SK-N-SH (cell line): ENCODE results near the gene SLC17A2. TPM values are rescaled to one million over a fixed set of nuclear protein-coding genes. Genes with fewer than 3 reads are reported as not detected.

ENCODE experiments used
- CTCF ChIA-PET: fragments of 300-600, 350-600 bp; formaldehyde crosslinking; extraction: SDS; loops from one replicate; lab custom pipeline; 2021; lab: Yijun Ruan, JAX
- POLR2A ChIA-PET: fragments of 350-600 bp; sonication (Branson Sonifier 250); formaldehyde crosslinking; extraction: SDS; loops from one replicate; lab custom pipeline; 2020; ENCODE audit warnings: antibody characterized with exemption, inconsistent platforms; lab: Yijun Ruan, JAX
- DNase-seq: peaks from one replicate; pipeline ENCODE4 v3.0.0; 2012
- H2AFZ ChIP-seq: fragments of 200-600 bp; sonication (generic); 2 replicates; pipeline ENCODE4 v1.8.1; 2016; ENCODE audit warnings: antibody characterized with exemption, mild to moderate bottlenecking, low read depth
- H3F3A ChIP-seq: fragments of 200-600 bp; sonication (generic); replicated peaks from 2 replicates; pipeline ENCODE3; 2016; ENCODE audit warnings: antibody characterized with exemption, mild to moderate bottlenecking; ENCODE audit not compliant: insufficient read depth
- H3K27ac ChIP-seq, 2 experiments: fragments of 200-500 bp in 1 of 2; fragments of 200-600 bp in 1 of 2; sonication (Bioruptor generic) in 1 of 2; sonication (generic), shearing (Covaris generic) in 1 of 2; 2 replicates each; pipeline versions ENCODE4 v1.5.1 to v1.6.1; 2014 to 2016; ENCODE audit warnings: low read depth in 2 of 2, inconsistent platforms in 1 of 2, low read length in 1 of 2, mild to moderate bottlenecking in 1 of 2, mixed read lengths in 1 of 2
- H3K27me3 ChIP-seq: fragments of 200-600 bp; sonication (generic), shearing (Covaris generic); 2 replicates; pipeline ENCODE4 v1.6.1; 2016; ENCODE audit warnings: mixed run types; ENCODE audit not compliant: insufficient read depth
- H3K36me3 ChIP-seq, 2 experiments: fragments of 200-500 bp in 1 of 2; fragments of 200-600 bp in 1 of 2; sonication (Bioruptor generic) in 1 of 2; sonication (generic) in 1 of 2; replicated peaks in 1 of 2; 2 replicates each; pipeline versions ENCODE3 to v1.5.1; 2014 to 2016; ENCODE audit warnings: low read length in 1 of 2, mild to moderate bottlenecking in 1 of 2; ENCODE audit not compliant: insufficient read depth in 2 of 2, control insufficient read depth in 1 of 2
- H3K4me1 ChIP-seq, 2 experiments: fragments of 200-500 bp in 1 of 2; fragments of 200-600 bp in 1 of 2; sonication (Bioruptor generic) in 1 of 2; sonication (generic), shearing (Covaris generic) in 1 of 2; 2 replicates each; pipeline versions ENCODE4 v1.5.1 to v1.6.1; 2014 to 2016; ENCODE audit warnings: low read depth in 1 of 2, low read length in 1 of 2, mixed run types in 1 of 2; ENCODE audit not compliant: insufficient read depth in 2 of 2, control insufficient read depth in 1 of 2
- H3K4me2 ChIP-seq: fragments of 200-600 bp; sonication (generic), shearing (Covaris generic); 2 replicates; pipeline ENCODE4 v1.6.1; 2017; ENCODE audit warnings: mixed run types
- H3K4me3 ChIP-seq, 2 experiments: fragments of 200-500 bp in 1 of 2; fragments of 200-600 bp in 1 of 2; sonication (Bioruptor generic) in 1 of 2; sonication (generic), shearing (Covaris generic) in 1 of 2; 2 replicates each; pipeline versions ENCODE4 v1.5.1 to v1.8.1; 2014 to 2016; ENCODE audit warnings: low read depth in 2 of 2, inconsistent platforms in 1 of 2, low read length in 1 of 2, mild to moderate bottlenecking in 1 of 2, mixed read lengths in 1 of 2, moderate library complexity in 1 of 2
- H3K79me2 ChIP-seq: fragments of 200-600 bp; sonication (generic); 2 replicates; pipeline ENCODE4 v1.8.1; 2017; ENCODE audit warnings: mild to moderate bottlenecking; ENCODE audit not compliant: insufficient read depth
- H3K9ac ChIP-seq: fragments of 200-600 bp; sonication (generic); 2 replicates; pipeline ENCODE4 v1.6.1; 2017; ENCODE audit warnings: mixed run types
- H3K9me2 ChIP-seq: fragments of 200-600 bp; sonication (generic); 2 replicates; pipeline ENCODE4 v1.6.1; 2017; ENCODE audit warnings: mixed run types
- H3K9me3 ChIP-seq: fragments of 200-600 bp; sonication (generic); 2 replicates; pipeline ENCODE4 v1.6.1; 2017; ENCODE audit warnings: mixed run types, mild to moderate bottlenecking, moderate library complexity
- H4K20me1 ChIP-seq: fragments of 200-600 bp; sonication (generic); 2 replicates; pipeline ENCODE4 v1.6.1; 2017; ENCODE audit warnings: mild to moderate bottlenecking, mixed run types; ENCODE audit not compliant: insufficient read depth
- CHD2 ChIP-seq: fragments of 150-350 bp; IDR thresholded peaks from 2 replicates; pipeline ENCODE4 v1.6.1; 2018; ENCODE audit warnings: low read length; ENCODE audit not compliant: partially characterized antibody
- CTCF ChIP-seq: fragments of 200-600 bp; sonication (generic); IDR thresholded peaks from 2 replicates; pipeline ENCODE4 v1.6.1; 2017; ENCODE audit warnings: antibody characterized with exemption, mild to moderate bottlenecking, moderate library complexity
- ELF1 ChIP-seq: IDR thresholded peaks from 2 replicates; pipeline ENCODE4 v1.4.0; 2012
- EZH2phosphoT487 ChIP-seq: fragments of 200-600 bp; sonication (generic); IDR thresholded peaks from 2 replicates; pipeline ENCODE4 v1.6.1; 2017; ENCODE audit warnings: low read depth, mixed run types, mild to moderate bottlenecking, antibody characterized with exemption, moderate library complexity, borderline replicate concordance
- FOXJ3 ChIP-seq: sonication (generic); formaldehyde crosslinking; IDR thresholded peaks from 2 replicates; pipeline ENCODE4 v1.5.1; 2020; ENCODE audit warnings: mild to moderate bottlenecking, missing genetic modification reagents
- GABPA ChIP-seq: IDR thresholded peaks from 2 replicates; pipeline ENCODE4 v1.4.0; 2012; ENCODE audit warnings: low read depth, mild to moderate bottlenecking
- GATA2 ChIP-seq: sonication (generic); formaldehyde crosslinking; IDR thresholded peaks from 2 replicates; pipeline ENCODE4 v1.5.0; 2020; ENCODE audit warnings: mild to moderate bottlenecking, missing genetic modification reagents
- IRF3 ChIP-seq: fragments of 150-350 bp; IDR thresholded peaks from 2 replicates; pipeline ENCODE4 v1.6.1; 2016; ENCODE audit warnings: mild to moderate bottlenecking, low read depth, low read length
- JUND ChIP-seq: IDR thresholded peaks from 2 replicates; pipeline ENCODE4 v1.4.0; 2012
- MAX ChIP-seq: IDR thresholded peaks from 2 replicates; pipeline ENCODE4 v1.4.0; 2012; ENCODE audit warnings: low read depth
- NFIC ChIP-seq: IDR thresholded peaks from 2 replicates; pipeline ENCODE4 v1.4.0; 2012; ENCODE audit warnings: borderline replicate concordance
- NRF1 ChIP-seq: IDR thresholded peaks from 2 replicates; pipeline ENCODE4 v1.6.1; 2012; ENCODE audit warnings: low read depth, mild to moderate bottlenecking, low read length
- PBX3 ChIP-seq: IDR thresholded peaks from 2 replicates; pipeline ENCODE4; 2012
- RCOR1 ChIP-seq: fragments of 150-350 bp; IDR thresholded peaks from 2 replicates; pipeline ENCODE4 v1.6.1; 2017; ENCODE audit warnings: antibody characterized with exemption, low read length
- RFX5 ChIP-seq: IDR thresholded peaks from 2 replicates; pipeline ENCODE4 v1.6.1; 2012; ENCODE audit warnings: mild to moderate bottlenecking, improper control_type of control experiment, low read length
- RXRA ChIP-seq: IDR thresholded peaks from 2 replicates; pipeline ENCODE4 v1.4.0; 2012; ENCODE audit warnings: low read depth, mild to moderate bottlenecking, borderline replicate concordance
- SIN3A ChIP-seq: IDR thresholded peaks from 2 replicates; pipeline ENCODE4 v1.6.1; 2012; ENCODE audit warnings: low read depth, mild to moderate bottlenecking, low read length, moderate library complexity, borderline replicate concordance
- SMC3 ChIP-seq: IDR thresholded peaks from 2 replicates; pipeline ENCODE4 v1.6.1; 2012; ENCODE audit warnings: low read depth, low read length, improper control_type of control experiment
- TCF12 ChIP-seq: IDR thresholded peaks from 2 replicates; pipeline ENCODE4 v1.4.0; 2012
- USF2 ChIP-seq: fragments of 150-350 bp; IDR thresholded peaks from 2 replicates; pipeline ENCODE4 v1.6.1; 2017; ENCODE audit warnings: antibody characterized with exemption, low read length, low read depth, borderline replicate concordance
- ZBTB33 ChIP-seq: IDR thresholded peaks from 2 replicates; pipeline ENCODE4 v1.4.0; 2012; ENCODE audit warnings: low read depth, borderline replicate concordance
- WGBS: methylation state at CpG from one replicate; pipeline ENCODE4 v1.1.6; 2017; ENCODE audit warnings: low lambda C conversion rate; 5-methylcytosine and 5-hydroxymethylcytosine counted together
- polyA plus RNA-seq, 3 experiments: library from polyadenylated mRNA; depleted of rRNA; stranded (reverse); fragments of >200 nt; gene quantifications; 2 replicates each; pipeline ENCODE4 v1.2.3, GENCODE V29; 2012

Gene SLC17A2
- polyA plus RNA-seq, 1 of the 3 experiments (the other 2 are of a cell fraction) = not detected

GRCh38 chr6:25975923-25976560, 45.6 kb upstream of the SLC17A2 start:
- Histone ChIP-seq H3K4me3 (no peak overlapping the region), H3K9ac (no peak overlapping the region)
- TF ChIP-seq EZH2phosphoT487 (no peak), RFX5 (no peak), SMC3 (no peak), SIN3A (no peak), CHD2 (no peak), MAX (no peak), TCF12 (no peak), RXRA (no peak), NRF1 (no peak), USF2 (no peak), ELF1 (no peak), RCOR1 (no peak), JUND (no peak)
- TF ChIP-seq, all 33 proteins: peak for 0
- 77% methylated on average over 5 of the region's 5 CpGs for WGBS
- Histone ChIP-seq H3K9me2 (no peaks in the 10 kb centered on the region), H3K4me1 (peaks cover 0 to 8% of the 10 kb centered on the region in 2 experiments; a peak in 1 of 4 replicates), H3K27me3 (no peaks in the 10 kb centered on the region), H2AFZ (no peak overlapping the region), H3K27ac (no peak overlapping the region), H3K4me2 (no peak overlapping the region), H3F3A (no peaks in the 10 kb centered on the region), H3K79me2 (no peaks in the 10 kb centered on the region), H4K20me1 (no peaks in the 10 kb centered on the region), H3K36me3 (peaks cover 3 to 12% of the 10 kb centered on the region in 2 experiments), H3K9me3 (no peaks in the 10 kb centered on the region)
- no peak for DNase-seq
- POLR2A ChIA-PET = no interaction called here
- CTCF ChIA-PET = no interaction called here

- Histone ChIP-seq H3K9me3 (no peaks in the 10 kb centered on the region), H2AFZ (no peak overlapping the region), H3F3A (no peaks in the 10 kb centered on the region), H3K4me3 (no peak overlapping the region), H3K36me3 (peaks cover 3 to 17% of the 10 kb centered on the region in 2 experiments), H4K20me1 (no peaks in the 10 kb centered on the region), H3K79me2 (no peaks in the 10 kb centered on the region), H3K9me2 (no peaks in the 10 kb centered on the region), H3K27ac (no peak overlapping the region), H3K27me3 (no peaks in the 10 kb centered on the region), H3K9ac (no peak overlapping the region), H3K4me2 (no peak overlapping the region), H3K4me1 (peaks cover 0 to 16% of the 10 kb centered on the region in 2 experiments; a peak in 2 of 4 replicates)
- WGBS = 74% methylated on average over 2 of the region's 2 CpGs
- CTCF ChIA-PET = interaction anchor here (1.7 to 2.4 kb wide), 2 partner anchors 12 to 18 kb away, joined by 5 to 14 read pairs; no protein-coding TSS in a partner anchor
- DNase-seq = no peak
- POLR2A ChIA-PET = no interaction called here
- TF ChIP-seq TCF12 = no peak
- TF ChIP-seq GATA2 = no peak
- TF ChIP-seq CTCF = no peak
- no peak for TF ChIP-seq ZBTB33
- no peak for TF ChIP-seq IRF3
- TF ChIP-seq NFIC = no peak
- TF ChIP-seq RFX5 = no peak
- TF ChIP-seq PBX3 = no peak
- no peak for TF ChIP-seq GABPA
- no peak for TF ChIP-seq CHD2
- TF ChIP-seq RCOR1 = no peak
- no peak for TF ChIP-seq FOXJ3
Observed at GRCh38 chr6:25973923-25974555, 43.5 kb upstream of the SLC17A2 start.
